ENCODE data around the gene KRTAP9-7.

Gene KRTAP9-7

GRCh38 chr17:41322903-41323895 lies 47.7 kb downstream of the KRTAP9-7 start:
- no peak for DNase-seq

- peak; percentile 46 for DNase-seq
These were observed 48.9 kb downstream of the KRTAP9-7 start for GRCh38 chr17:41324180-41325075.

- DNase-seq, result no peak
These were observed 49.6 kb downstream of the KRTAP9-7 start for GRCh38 chr17:41325126-41325525.

- no peak for DNase-seq
These were observed 50.1 kb downstream of the KRTAP9-7 start for GRCh38 chr17:41325611-41326010.

Data from COR-L47 (cell line).